Measurements from ENCODE around the gene ZBTB20. TPM values are rescaled to one million over a fixed set of nuclear protein-coding genes. Genes with fewer than 3 reads are reported as not detected.

The ZBTB20 gene
- total RNA-seq, 2 donors from 2014 or later = 111 to 189 TPM

DNA sequence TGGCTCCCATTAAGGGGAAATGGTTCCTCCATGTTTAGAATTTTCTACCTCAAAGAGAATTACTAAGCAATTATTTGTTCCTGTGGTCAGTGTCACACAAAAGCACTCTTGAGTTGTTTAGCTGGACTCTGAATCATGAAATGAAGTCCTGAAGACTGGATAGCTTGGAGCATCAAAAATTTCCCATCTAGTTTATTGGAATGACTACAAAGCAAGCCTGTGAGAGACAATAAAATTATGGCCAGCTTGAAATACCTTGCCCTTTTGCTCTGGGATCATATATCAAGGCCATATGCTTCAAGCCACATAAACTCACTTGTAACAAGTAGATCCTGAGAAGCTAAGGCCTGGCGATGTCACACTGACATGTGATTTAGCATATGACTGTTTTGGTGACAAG lies 561.0 kb downstream of the ZBTB20 start:
- Histone ChIP-seq H3K27me3 (replicated peaks; ENCODE audit: insufficient read depth) (no peaks in the 10 kb centered on the region), H3K4me3 (no peak overlapping the region), H3K36me3 (no peaks in the 10 kb centered on the region), H3K27ac (no peak overlapping the region), H3K9me3 (no peaks in the 10 kb centered on the region), H3K4me1 (replicated peaks) (no peaks in the 10 kb centered on the region)
- DNase-seq (ENCODE audit: low spot score) = no peak
- intact Hi-C loops (cut with DNase I) = no loop called here
- 88% methylated on average over 1 of the region's 1 CpG for WGBS
- TF ChIP-seq, protein P1, sequence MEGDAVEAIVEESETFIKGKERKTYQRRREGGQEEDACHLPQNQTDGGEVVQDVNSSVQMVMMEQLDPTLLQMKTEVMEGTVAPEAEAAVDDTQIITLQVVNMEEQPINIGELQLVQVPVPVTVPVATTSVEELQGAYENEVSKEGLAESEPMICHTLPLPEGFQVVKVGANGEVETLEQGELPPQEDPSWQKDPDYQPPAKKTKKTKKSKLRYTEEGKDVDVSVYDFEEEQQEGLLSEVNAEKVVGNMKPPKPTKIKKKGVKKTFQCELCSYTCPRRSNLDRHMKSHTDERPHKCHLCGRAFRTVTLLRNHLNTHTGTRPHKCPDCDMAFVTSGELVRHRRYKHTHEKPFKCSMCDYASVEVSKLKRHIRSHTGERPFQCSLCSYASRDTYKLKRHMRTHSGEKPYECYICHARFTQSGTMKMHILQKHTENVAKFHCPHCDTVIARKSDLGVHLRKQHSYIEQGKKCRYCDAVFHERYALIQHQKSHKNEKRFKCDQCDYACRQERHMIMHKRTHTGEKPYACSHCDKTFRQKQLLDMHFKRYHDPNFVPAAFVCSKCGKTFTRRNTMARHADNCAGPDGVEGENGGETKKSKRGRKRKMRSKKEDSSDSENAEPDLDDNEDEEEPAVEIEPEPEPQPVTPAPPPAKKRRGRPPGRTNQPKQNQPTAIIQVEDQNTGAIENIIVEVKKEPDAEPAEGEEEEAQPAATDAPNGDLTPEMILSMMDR (IDR thresholded peaks at IDR 0.05) = no peak
- TF ChIP-seq POLR2AphosphoS5 (IDR thresholded peaks at IDR 0.05) = no peak
- TF ChIP-seq POLR2A (IDR thresholded peaks at IDR 0.05) = no peak

DNA sequence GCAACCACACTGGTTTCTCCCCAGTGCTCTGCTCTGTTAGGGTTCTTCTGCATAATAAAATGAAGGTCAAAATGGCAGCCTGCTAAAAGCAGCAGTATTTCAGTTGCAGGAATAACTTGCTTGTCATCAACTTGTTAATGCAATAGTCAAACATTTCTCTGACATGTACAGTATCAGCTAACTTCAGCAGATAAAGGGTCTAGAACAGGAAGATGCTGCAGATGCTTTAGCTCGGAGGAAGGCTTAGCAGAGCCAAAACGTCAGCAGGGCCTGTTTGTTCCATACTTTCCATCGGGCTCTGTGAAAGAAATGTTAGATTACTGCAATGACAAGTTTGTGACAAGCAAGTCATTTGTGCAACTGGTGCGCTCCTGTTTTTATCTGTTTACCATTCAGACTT lies 561.4 kb downstream of the ZBTB20 start:
- H3K27me3 ChIP-seq (replicated peaks; ENCODE audit: insufficient read depth) = no peaks in the 10 kb centered on the region
- intact Hi-C loops (cut with DNase I) = no loop called here
- no peak for DNase-seq (ENCODE audit: low spot score)
- no peaks in the 10 kb centered on the region for H3K36me3 ChIP-seq
- TF ChIP-seq POLR2AphosphoS5 (IDR thresholded peaks at IDR 0.05) (no peak), POLR2A (IDR thresholded peaks at IDR 0.05) (no peak)
- TF ChIP-seq, protein P1 (IDR thresholded peaks at IDR 0.05) = no peak
- WGBS = 52% methylated on average over 4 of the region's 4 CpGs
- no peaks in the 10 kb centered on the region for H3K9me3 ChIP-seq
- H3K4me3 ChIP-seq = no peak overlapping the region
- H3K27ac ChIP-seq = no peak overlapping the region
- no peaks in the 10 kb centered on the region for H3K4me1 ChIP-seq (replicated peaks)

DNA sequence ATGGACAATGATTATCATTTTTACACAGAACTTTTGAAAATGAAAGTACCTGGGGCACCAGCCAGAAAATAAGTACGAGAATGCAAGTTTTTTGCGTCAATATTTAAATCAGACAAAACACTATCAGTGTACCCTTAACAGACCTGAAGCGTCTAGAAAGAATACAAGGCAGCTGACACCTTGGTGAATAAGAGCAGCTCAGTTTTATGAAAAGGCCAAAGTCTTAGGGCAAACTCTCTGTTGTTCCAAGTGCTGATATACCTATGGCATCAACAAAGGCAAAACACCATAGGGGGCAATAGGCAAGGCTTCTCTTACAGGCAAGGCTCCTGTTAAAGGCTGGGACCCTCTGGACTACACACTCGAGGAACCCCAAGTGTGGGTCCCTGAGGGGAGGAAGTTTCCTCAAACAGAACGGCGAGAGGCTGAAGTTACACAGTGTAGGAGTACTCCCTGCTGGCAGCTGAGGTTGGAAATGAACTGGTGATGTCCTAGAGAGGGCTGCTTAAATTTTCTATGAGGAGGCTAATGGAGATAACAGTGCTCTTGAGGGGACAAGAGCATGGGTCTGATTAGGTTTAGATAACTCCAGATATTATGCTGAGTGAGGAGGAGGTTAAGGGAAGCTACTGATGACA lies 562.2 kb downstream of the ZBTB20 start:
- Histone ChIP-seq H3K4me3 (no peak overlapping the region), H3K4me1 (replicated peaks) (no peaks in the 10 kb centered on the region), H3K9me3 (no peaks in the 10 kb centered on the region), H3K27ac (peak overlapping the region in 1 of 2 donors; percentile 35), H3K36me3 (no peaks in the 10 kb centered on the region), H3K27me3 (replicated peaks; ENCODE audit: insufficient read depth) (no peaks in the 10 kb centered on the region)
- intact Hi-C loops (cut with DNase I) = no loop called here
- 52% methylated on average over 6 of the region's 6 CpGs for WGBS
- no peak for DNase-seq (ENCODE audit: low spot score)
- TF ChIP-seq POLR2AphosphoS5 (IDR thresholded peaks at IDR 0.05) (no peak), POLR2A (IDR thresholded peaks at IDR 0.05) (no peak)
- TF ChIP-seq, protein P1 (IDR thresholded peaks at IDR 0.05) = no peak

DNA sequence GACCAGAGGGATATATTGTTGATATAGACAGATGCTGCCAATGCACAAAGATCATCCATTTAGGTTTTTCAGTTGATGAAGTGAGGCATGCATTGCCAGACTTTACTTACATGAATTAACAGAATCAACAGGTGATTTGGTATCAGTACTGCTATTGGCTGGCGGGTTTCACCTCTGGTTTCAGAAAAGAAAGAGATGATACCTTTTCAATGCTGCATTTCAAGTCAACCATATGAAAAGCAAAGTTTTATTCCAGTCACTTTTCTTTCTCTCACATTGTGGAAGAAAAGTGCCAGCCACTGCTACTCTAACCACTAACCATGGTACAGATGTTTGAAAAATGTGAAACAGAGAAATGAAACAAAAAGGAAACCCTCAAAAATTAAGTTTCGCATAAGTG lies 564.2 kb downstream of the ZBTB20 start:
- Histone ChIP-seq H3K27ac (no peak overlapping the region), H3K4me1 (replicated peaks) (no peaks in the 10 kb centered on the region), H3K9me3 (no peaks in the 10 kb centered on the region), H3K36me3 (no peaks in the 10 kb centered on the region), H3K4me3 (no peak overlapping the region), H3K27me3 (replicated peaks; ENCODE audit: insufficient read depth) (no peaks in the 10 kb centered on the region)
- intact Hi-C loops (cut with DNase I) = no loop called here
- TF ChIP-seq POLR2AphosphoS5 (IDR thresholded peaks at IDR 0.05) = no peak
- TF ChIP-seq, protein P1 (IDR thresholded peaks at IDR 0.05) = no peak
- no peak for TF ChIP-seq POLR2A (IDR thresholded peaks at IDR 0.05)
- WGBS = 94% methylated on average over 2 of the region's 2 CpGs
- DNase-seq (ENCODE audit: low spot score) = no peak

DNA sequence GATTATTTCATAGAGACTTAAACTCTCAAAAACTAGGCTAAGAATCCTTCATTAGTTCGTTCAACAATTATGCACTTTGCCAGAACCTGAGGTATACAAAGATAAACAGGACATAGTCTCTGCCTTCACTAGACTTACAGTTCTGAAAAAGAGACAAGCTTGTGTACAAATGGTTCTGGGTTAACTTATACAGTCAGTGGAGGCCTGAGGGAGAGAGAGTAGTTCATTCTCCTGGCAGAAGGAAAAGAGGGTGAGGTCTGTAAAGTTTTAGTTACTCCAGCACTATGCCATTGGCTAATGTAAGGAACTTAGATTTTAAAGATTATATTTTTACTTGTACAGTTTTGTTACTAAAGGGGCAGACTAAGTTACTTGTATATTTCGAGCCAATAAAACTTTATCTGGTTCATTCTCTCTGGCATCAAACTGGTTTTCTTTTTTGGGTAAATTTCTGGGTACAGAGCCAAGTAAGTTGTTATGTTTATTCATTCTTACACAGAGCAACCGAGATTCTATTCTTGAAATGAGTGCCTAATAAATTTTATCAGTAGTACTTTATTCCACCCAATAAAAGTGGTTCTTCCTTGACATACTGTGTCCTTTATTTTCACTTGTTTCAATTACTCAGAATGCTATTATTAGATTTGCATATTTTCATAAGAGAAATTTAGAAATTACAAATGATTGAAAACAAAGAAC lies 574.6 kb downstream of the ZBTB20 start:
- Histone ChIP-seq H3K36me3 (no peaks in the 10 kb centered on the region), H3K27ac (no peak overlapping the region), H3K4me1 (replicated peaks) (no peaks in the 10 kb centered on the region), H3K4me3 (no peak overlapping the region), H3K9me3 (no peaks in the 10 kb centered on the region), H3K27me3 (replicated peaks; ENCODE audit: insufficient read depth) (no peaks in the 10 kb centered on the region)
- intact Hi-C loops (cut with DNase I) = no loop called here
- TF ChIP-seq POLR2A (IDR thresholded peaks at IDR 0.05) = no peak
- TF ChIP-seq, protein P1 (IDR thresholded peaks at IDR 0.05) = no peak
- no peak for TF ChIP-seq POLR2AphosphoS5 (IDR thresholded peaks at IDR 0.05)
- 37% methylated on average over 3 of the region's 3 CpGs for WGBS
- DNase-seq (ENCODE audit: low spot score) = no peak
